OCI-LY3 (cell line): ENCODE data around the gene TRIO.

Experiments used
- CTCF ChIP-seq: fragments of 200-600, 300-600 bp; sonication (generic); IDR thresholded peaks from 2 replicates; pipeline ENCODE4 v1.5.1; 2014; ENCODE audit warnings: antibody characterized with exemption, low read length, low read depth
- EZH2phosphoT487 ChIP-seq: fragments of 200-600 bp; shearing (Covaris generic); IDR thresholded peaks from 2 replicates; pipeline ENCODE4 v1.6.1; 2018; ENCODE audit warnings: antibody characterized with exemption, mixed run types, low read depth

DNA sequence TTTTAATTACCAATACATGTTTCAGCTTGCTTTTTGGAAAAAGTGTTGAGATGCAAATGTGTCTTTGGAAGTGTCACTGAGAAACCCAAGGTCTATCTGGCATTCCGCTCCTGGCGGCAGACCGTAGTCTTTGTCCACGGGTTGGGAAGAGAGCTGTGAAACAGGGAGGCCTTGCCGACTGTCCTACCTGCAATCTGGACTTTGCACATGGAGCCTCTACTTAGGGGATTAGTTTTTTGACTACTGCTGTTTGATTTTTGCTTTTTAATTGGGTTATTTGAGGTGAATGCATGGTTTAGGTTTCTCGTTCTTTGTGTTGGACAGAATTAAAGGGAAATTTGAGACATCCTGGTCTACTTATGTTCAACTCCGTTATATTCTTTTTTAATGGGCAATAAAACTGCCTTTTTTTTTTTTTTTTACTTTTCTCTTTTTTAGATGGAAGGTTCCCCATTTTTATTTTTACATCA is 25.7 kb downstream of the TRIO start:
- TF ChIP-seq CTCF (no peak), EZH2phosphoT487 (no peak)
